ENCODE results near the gene NIPBL. TPM values are rescaled to one million over a fixed set of nuclear protein-coding genes. Genes with fewer than 3 reads are reported as not detected.

Gene NIPBL
- total RNA-seq, 1 donor from 2014 or later, result 67.9 TPM

GRCh38 chr5:36932056-36932455 is 55.5 kb downstream of the NIPBL start:
- no peaks in the 10 kb centered on the region for H3K27me3 Mint-ChIP-seq (ENCODE audit: insufficient read depth, low read depth)
- no peaks in the 10 kb centered on the region for H3K9me3 ChIP-seq (ENCODE audit: low read depth)
- no peak overlapping the region for H3K4me2 ChIP-seq
- H3K4me3 Mint-ChIP-seq, result no peak overlapping the region
- H3K36me3 Mint-ChIP-seq, result peaks cover 35% of the 10 kb centered on the region
- peaks cover 48% of the 10 kb centered on the region for H3K9me3 Mint-ChIP-seq
- H3K4me1 Mint-ChIP-seq, result no peaks in the 10 kb centered on the region
- TF ChIP-seq EZH2phosphoT487 (IDR thresholded peaks at IDR 0.05) (no peak), EZH2 (IDR thresholded peaks at IDR 0.05) (no peak), CTCF (IDR thresholded peaks at IDR 0.05) (no peak)
- no peak overlapping the region for H2AFZ ChIP-seq (replicated peaks)
- H3F3A ChIP-seq (ENCODE audit: low read depth), result no peaks in the 10 kb centered on the region
- no peak overlapping the region for H3K27ac Mint-ChIP-seq
- H4K20me1 ChIP-seq (ENCODE audit: low read depth), result peaks cover 98% of the 10 kb centered on the region
- H3K36me3 ChIP-seq, result no peaks in the 10 kb centered on the region
- H3K79me2 ChIP-seq (ENCODE audit: low read depth), result peaks cover 100% of the 10 kb centered on the region
- no peak overlapping the region for H3K9ac ChIP-seq
- H3K27ac ChIP-seq, result no peak overlapping the region
- H3K4me1 ChIP-seq, result no peaks in the 10 kb centered on the region
- no peaks in the 10 kb centered on the region for H3K27me3 ChIP-seq
- no peak for DNase-seq (ENCODE audit: low spot score)
- no peak overlapping the region for H3K4me3 ChIP-seq

DNA sequence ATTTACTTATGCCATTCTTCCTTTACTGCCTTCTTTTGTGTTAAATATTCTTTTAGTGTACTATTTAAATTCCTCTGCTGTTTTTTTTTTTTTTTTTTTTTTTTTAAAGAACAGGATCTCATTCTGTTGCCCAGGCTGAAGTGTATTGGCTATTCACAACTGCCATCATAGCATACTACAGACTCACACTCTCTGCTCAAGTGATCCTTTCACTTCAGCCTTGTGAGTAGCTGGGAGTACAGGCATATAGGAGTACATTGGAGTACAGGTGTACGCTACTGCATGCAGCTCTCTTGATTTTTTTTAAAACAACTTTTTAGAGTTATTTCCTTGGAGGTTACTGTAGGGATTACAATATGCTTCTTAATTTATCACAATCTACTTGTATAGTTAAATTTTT is 56.1 kb downstream of the NIPBL start:
- Mint-ChIP-seq H3K27me3 (ENCODE audit: insufficient read depth, low read depth) (no peaks in the 10 kb centered on the region), H3K4me3 (no peak overlapping the region), H3K9me3 (peaks cover 44% of the 10 kb centered on the region), H3K4me1 (no peaks in the 10 kb centered on the region), H3K36me3 (peaks cover 35% of the 10 kb centered on the region), H3K27ac (no peak overlapping the region)
- Histone ChIP-seq H3K27me3 (no peaks in the 10 kb centered on the region), H3K9me3 (ENCODE audit: low read depth) (no peaks in the 10 kb centered on the region), H3K4me1 (peaks cover 5% of the 10 kb centered on the region), H2AFZ (replicated peaks) (no peak overlapping the region), H3K36me3 (no peaks in the 10 kb centered on the region), H3K4me3 (no peak overlapping the region), H3K79me2 (ENCODE audit: low read depth) (peaks cover 100% of the 10 kb centered on the region), H4K20me1 (ENCODE audit: low read depth) (peaks cover 98% of the 10 kb centered on the region), H3F3A (ENCODE audit: low read depth) (no peaks in the 10 kb centered on the region), H3K27ac (no peak overlapping the region), H3K4me2 (no peak overlapping the region), H3K9ac (no peak overlapping the region)
- DNase-seq (ENCODE audit: low spot score), result no peak
- no peak for TF ChIP-seq EZH2 (IDR thresholded peaks at IDR 0.05)
- no peak for TF ChIP-seq CTCF (IDR thresholded peaks at IDR 0.05)
- TF ChIP-seq EZH2phosphoT487 (IDR thresholded peaks at IDR 0.05), result no peak

DNA sequence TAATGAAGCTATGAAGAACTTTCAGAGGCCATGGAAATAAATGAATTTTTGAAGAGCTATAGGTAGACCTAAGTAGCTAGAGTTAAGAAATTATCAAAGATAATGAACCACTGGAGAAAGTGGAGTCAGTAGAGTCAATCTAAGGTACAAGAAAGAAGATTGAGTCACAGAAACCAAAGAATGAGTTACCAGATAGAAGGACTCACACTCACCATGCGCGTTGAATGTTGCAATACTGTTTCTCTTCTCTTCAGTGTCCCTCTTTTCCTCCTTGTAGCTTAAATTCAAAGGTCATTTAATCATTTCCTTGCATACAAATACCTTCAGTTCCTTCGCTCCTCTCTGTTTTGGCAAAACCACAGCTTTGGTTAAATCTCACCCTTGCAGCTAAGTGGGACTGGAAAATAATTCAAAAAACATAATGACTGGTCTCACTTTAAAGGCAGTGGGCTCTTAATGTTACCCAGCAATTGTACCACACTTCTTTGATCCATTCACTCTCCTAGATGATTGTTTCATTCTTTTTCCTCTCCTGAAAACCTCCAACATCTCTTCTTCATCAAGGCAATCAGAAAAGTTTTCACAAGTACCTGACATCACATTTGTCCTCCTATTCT is 58.3 kb downstream of the NIPBL start:
- Mint-ChIP-seq H3K4me1 (no peaks in the 10 kb centered on the region), H3K27me3 (ENCODE audit: insufficient read depth, low read depth) (peaks cover 2% of the 10 kb centered on the region), H3K9me3 (peaks cover 31% of the 10 kb centered on the region), H3K36me3 (peaks cover 35% of the 10 kb centered on the region), H3K4me3 (no peak overlapping the region), H3K27ac (no peak overlapping the region)
- Histone ChIP-seq H3K4me2 (no peak overlapping the region), H3K4me1 (peaks cover 14% of the 10 kb centered on the region), H2AFZ (replicated peaks) (no peak overlapping the region), H3K4me3 (no peak overlapping the region), H3K9ac (no peak overlapping the region), H3F3A (ENCODE audit: low read depth) (no peaks in the 10 kb centered on the region), H3K27me3 (no peaks in the 10 kb centered on the region), H3K36me3 (no peaks in the 10 kb centered on the region), H3K27ac (no peak overlapping the region), H3K79me2 (ENCODE audit: low read depth) (peaks cover 100% of the 10 kb centered on the region), H3K9me3 (ENCODE audit: low read depth) (no peaks in the 10 kb centered on the region), H4K20me1 (ENCODE audit: low read depth) (peaks cover 98% of the 10 kb centered on the region)
- no peak for TF ChIP-seq EZH2phosphoT487 (IDR thresholded peaks at IDR 0.05)
- no peak for TF ChIP-seq CTCF (IDR thresholded peaks at IDR 0.05)
- no peak for TF ChIP-seq EZH2 (IDR thresholded peaks at IDR 0.05)
- DNase-seq (ENCODE audit: low spot score), result no peak
